Superior temporal gyrus (tissue), 1 donor: Measurements from ENCODE around the gene TSACC.
"Not testable (repeated sequence)": the region's sequence is repeated elsewhere in the genome, so short reads cannot be mapped to it uniquely, and the experiment has no call there.

Experiments
- DNase-seq: peaks from one replicate; pipeline ENCODE4 v3.0.0-alpha.2; 2016; ENCODE audit errors: extremely low spot score

Gene TSACC

GRCh38 chr1:156338180-156338976 lies at the start of gene TSACC, which contains the start of gene CCT3:
Gene TSACC (plus strand): TSS chr1:156338526. CDS start chr1:156339758, 1,232 bp downstream.
Gene CCT3 (minus strand): TSS chr1:156338292. CDS start chr1:156338184, 108 bp downstream.
- peak; percentile 99 for DNase-seq

- no peak for DNase-seq
Observed at GRCh38 chr1:156289857-156290256, 48.5 kb upstream of the TSACC start.

GRCh38 chr1:156291226-156292061 lies 46.9 kb upstream of the TSACC start:
- peak; percentile 82 for DNase-seq

- DNase-seq = no peak
Observed at GRCh38 chr1:156293098-156293434, 45.3 kb upstream of the TSACC start.

GRCh38 chr1:156293895-156294294 lies 44.4 kb upstream of the TSACC start:
- no peak for DNase-seq

DNA sequence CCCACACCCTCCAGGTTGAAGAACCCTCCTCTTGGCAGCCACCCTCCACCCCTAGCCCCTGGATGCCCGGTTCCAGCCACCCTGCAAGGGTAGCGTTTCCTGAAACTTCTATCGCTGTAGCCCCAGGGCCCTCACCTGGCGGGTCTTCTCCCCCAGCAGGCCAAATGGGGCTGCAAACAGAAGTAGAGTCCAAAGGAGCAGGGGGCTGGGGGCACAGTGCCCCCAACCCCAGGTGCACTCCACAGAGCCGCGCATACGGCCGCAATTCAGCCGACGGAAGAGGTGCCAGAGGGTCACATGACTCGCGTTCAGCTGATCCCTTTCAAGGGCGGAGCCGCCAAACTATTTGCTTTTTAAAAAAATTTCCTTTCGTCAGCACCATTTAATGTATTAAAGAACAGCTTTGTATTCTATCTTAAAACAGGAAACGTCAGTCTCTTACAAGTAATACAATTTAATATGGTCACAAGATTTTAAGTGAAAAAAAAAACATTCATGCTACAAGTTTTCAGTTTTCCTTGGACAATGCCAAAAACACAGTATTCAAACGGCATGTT lies 42.9 kb upstream of the TSACC start, which contains the start of gene GLMP:
TSS of gene GLMP (minus strand) at position 289 of the 557 bp plus-strand sequence. CDS start at position 255, 34 bp downstream.
- DNase-seq = peak; percentile 86

- DNase-seq = no peak
Observed at GRCh38 chr1:156298852-156299357, 39.4 kb upstream of the TSACC start, which contains the start of gene VHLL. Gene VHLL (minus strand): TSS chr1:156299307. CDS start chr1:156299189, 118 bp downstream.

GRCh38 chr1:156303241-156303640 lies 35.1 kb upstream of the TSACC start:
- no peak for DNase-seq

- no peak for DNase-seq
Observed at GRCh38 chr1:156305215-156305614, 33.1 kb upstream of the TSACC start.

DNA sequence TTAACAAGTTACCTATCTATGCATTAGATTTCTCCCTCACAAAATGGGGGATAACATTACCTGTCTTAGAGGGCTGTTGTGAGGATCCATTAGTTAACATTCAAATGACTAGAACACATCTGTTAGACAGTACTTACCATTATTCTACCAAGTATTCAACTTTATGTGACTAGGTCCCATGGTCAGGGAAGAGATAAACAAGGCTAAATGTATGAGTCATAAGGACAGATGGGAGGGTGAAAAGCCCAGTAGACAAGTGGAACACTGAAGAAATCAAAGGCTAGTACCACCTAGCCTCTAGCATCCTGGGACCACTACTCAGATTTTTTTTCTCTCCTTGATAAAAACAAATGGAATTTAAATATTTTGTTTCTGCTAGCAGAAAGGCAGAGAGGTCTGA lies 30.2 kb upstream of the TSACC start:
- DNase-seq = no peak

DNA sequence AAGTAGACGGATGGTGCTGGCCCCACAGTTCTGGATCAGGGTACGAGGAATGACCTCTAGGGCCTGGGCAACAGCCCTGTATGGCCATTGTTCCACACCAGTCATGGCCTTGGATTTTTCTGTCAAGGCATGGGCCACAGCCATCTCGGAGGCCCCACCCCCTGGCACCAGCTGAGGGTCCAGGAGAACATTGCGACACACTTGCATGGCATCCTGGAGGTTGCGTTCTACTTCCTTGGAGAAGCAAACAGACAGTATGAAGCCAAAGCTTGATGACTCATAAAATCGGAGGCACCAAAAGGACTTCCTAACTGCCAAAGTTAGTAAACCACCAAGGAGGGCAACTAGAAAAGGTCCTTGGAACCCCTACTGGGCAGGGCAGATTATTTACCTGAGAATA lies 27.4 kb upstream of the TSACC start:
- no peak for DNase-seq

DNA sequence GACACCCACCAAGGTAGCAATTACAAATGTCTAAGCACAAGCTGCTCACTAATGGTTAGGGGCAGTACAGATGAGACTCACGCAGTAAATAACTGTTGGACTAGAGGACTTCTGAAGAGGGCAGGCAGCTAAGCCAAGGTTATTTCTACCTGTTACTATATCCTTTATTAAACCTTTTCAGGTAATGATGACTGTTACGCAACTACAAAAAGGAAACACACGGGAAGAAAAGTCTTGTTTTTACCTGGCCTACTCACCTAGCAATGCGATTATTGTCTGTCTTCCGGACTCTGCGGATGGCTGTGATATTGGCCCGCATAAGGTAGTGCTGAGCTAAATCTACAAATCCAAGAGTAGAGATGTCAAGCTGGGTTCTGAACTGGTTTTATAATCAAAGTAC lies 21.4 kb upstream of the TSACC start:
- no peak for DNase-seq

- peak; percentile 46 for DNase-seq
Observed at GRCh38 chr1:156319664-156320063, 18.7 kb upstream of the TSACC start.

DNA sequence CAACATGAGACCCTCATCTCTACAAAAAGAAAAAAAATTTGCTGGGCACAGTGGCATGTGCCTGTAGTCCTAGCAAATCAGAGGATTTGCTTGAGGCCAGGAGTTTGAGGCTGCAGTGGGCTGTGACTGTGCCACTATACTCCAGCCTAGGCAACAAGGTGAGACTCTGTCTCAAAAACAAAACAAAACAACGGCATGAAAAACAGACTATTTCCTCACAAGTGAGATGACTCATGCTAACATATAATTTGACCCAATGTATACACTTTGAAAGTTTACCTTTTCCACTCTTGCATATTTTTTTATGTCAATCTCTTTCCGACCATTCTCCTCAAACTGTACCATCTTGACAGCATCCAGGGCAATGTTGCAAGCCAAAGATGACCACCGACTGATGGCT lies 17.8 kb upstream of the TSACC start:
- DNase-seq = no peak

DNA sequence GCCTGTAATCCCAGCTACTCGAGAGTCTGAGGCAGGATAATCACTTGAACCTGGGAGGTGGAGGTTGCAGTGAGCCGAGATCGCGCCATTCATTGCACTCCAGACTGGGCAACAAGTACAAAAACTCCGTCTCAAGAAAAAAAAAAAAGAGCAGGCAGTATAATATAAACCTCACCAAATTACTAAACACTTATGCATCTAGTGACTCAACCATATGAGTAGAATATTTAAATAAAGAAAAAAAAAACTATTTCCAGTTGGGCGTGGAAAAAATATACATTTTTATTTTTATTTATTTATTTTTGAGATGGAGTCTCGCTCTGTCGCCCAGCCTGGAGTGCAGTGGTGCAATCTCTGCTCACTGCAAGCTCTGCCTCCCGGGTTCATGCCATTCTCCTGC lies 15.1 kb upstream of the TSACC start:
- not testable (repeated sequence) for DNase-seq

DNA sequence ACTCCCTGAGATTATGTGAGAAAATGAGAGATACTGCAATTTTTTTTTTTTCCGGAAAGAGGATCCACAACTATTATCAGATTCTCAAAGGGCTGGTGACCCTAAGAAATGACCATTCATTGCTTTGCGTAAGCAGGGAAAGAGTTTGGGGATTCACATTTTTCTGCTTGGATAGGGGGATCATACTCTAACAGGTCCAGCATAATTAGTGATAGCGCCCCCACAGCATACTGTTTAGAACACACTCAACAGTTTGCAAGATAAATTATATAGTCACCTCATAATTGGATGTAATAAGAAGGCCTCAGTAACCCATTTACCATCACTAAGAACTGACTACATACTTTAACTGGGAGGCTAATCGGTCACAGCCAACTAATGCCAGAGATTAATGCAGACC lies 2.1 kb upstream of the TSACC start:
- no peak for DNase-seq

- peak; percentile 18 for DNase-seq
Observed at GRCh38 chr1:156337052-156337887, 1.1 kb upstream of the TSACC start.

DNA sequence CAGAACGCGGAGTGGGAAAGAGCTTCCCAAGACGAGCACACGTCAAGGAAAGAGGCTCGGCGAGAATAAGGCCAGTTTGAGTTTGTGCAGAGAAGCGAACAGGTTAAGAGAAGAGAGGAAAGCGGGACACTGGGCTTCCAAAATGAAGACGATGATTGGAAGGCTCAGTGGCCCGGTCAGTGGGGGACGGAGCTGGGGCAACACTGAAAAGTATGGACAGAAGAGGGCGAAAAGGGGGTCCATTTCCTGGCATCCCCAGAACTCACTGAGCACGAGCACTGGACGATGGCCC lies 492 bp upstream of the TSACC start:
- DNase-seq = no peak

DNA sequence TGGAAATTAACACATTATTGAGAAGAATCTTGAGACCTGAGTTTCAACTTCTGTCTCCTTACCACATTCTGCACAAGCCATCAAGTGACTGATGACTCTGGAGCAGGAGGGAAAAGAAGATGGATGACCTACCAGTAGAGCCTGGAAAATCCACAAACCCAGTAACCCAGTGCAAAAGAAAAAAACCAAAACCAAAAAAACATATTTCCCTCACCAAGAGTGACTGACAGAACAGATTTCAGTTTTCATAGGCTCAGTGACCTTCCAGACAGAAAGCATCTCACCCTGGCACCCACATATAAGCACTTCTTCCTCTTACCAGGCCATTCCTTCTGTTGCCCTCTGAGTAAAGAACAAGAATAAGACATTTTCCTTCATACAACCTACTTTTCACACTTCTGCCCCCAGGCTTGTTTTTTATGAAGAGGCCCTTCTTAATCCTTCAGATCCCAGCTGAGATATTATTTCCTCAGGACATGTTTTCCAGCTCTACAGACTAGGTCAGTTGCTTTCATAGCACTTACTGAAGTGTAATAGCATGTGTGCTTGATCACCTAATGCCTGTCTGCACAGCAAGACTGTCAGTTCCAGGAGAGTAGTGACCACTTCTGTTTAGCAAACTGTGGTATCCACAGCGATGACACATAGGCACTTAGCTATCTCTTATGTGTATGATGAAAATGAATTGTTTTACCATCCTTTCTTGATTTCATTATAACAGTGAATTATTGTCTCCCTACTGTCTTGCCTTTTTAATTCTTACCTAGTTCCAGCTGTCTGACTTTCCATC lies 4.0 kb downstream of the TSACC start:
- DNase-seq = no peak

DNA sequence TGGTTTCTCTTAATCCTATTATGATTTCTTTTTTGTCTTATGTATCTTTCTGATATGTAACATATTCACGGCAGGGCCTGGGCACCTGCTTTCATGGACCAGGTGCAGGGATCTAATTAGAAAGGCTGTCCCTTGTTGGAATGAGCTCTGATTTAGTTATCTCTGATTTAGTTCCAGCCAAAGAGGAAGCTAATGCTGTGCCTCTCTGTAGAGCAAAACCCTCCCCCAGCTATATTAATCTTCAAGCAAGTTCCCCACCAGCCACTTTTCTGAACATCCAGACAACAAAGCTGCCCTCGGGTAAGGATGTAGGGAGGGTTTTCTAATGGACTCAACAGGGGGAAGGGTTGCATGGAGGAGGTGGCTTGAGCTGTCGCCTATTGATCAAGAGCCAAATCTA lies 6.1 kb downstream of the TSACC start:
- no peak for DNase-seq

DNA sequence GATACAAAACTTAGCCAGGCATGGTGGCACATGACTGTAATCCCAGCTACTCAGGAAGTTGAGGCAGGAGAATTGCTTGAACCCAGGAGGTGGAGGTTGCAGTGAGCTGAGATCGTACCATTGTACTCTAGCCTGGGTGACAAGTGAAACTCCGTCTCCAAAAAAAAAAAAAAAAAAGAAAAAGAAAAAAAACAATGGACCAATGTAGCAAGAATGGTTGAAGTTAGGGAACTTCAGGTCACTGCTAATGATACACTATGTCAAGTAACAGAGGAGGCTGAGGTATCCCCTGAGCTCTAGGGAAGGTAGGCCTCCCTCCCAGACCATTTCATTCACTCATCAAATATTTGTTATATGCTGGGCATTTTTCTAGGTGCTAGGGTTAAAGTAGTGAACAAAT lies 7.7 kb downstream of the TSACC start:
- DNase-seq = not testable (repeated sequence)
